Stimulated activated CD8-positive, alpha-beta memory T cell treated with anti-CD3 and anti-CD28 coated beads, Interleukin-7, amount 100 ng/mL, for 4 hours (primary cell): Measurements from ENCODE around the gene TUBGCP2.
A peak's percentile ranks its signal among the peaks of the same experiment; 100 is the strongest.
"Not testable (repeated sequence)": the region's sequence is repeated elsewhere in the genome, so short reads cannot be mapped to it uniquely, and the experiment has no call there.

Source experiments
- DNase-seq, 2 donors: peaks; one replicate each; pipeline ENCODE4 v3.0.0-alpha.2; 2020; ENCODE audit warnings: low read depth in 2 of 2

The TUBGCP2 gene

GRCh38 chr10:133265052-133265451 lies 43.6 kb downstream of the TUBGCP2 start:
- DNase-seq: not testable (repeated sequence)

DNA sequence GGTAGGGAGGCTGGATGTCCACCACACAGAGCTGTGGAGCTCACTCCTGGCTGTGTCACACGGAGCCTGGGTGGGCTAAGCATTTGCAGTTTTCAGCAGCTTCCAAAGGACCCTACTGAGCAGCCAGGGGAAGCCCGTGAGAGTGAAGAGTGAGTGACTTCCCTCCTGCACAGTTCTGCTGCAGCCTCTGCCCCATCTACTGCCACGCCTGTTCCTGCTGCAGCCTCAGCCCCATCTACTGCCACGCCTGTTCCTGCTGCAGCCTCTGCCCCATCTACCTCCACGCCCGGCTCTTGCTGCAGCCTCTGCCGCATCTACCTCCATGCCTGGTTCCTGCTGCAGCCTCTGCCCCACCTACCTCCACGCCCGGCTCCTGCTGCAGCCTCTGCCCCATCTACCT lies 44.2 kb downstream of the TUBGCP2 start:
- DNase-seq: no peak

DNA sequence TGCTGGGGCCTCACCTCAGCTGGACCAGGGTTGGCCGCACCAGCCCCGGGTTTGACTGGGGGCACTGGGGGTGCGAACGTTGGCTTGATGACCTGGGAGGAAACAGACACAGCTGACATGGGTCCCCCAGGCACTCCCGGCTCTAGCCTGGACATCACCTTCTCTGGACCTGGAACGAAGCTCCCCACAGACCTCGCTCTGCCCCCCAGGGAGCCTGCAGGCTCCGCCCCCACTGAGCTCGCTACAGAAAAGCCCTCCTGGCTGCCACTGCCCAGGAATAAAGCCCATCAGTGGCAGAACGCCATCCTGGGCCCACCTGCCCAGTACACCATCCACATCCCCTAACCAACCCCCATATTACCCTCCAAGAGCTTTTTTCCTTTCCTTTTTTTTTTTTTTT lies 45.0 kb downstream of the TUBGCP2 start:
- no peak for DNase-seq

DNA sequence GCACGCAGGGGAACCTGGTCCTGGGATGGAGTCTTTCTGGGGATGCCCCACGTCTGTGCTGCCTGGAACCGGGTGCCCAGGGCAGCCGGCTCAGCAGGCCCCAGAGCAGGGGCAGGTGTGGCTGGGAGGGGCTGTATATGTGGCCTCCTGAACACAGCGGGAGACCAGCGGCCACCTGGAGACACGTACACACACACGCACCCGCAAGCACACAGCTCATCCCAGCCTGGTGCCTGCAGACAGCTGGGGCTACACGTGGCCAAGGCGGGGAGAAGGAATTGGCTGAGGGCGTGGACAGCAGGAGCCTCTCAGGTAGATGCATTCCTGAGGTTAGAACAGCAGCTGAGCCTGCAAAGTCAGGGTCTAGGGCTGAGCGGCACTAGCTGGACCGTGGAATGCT lies 46.0 kb downstream of the TUBGCP2 start:
- DNase-seq: no peak

DNA sequence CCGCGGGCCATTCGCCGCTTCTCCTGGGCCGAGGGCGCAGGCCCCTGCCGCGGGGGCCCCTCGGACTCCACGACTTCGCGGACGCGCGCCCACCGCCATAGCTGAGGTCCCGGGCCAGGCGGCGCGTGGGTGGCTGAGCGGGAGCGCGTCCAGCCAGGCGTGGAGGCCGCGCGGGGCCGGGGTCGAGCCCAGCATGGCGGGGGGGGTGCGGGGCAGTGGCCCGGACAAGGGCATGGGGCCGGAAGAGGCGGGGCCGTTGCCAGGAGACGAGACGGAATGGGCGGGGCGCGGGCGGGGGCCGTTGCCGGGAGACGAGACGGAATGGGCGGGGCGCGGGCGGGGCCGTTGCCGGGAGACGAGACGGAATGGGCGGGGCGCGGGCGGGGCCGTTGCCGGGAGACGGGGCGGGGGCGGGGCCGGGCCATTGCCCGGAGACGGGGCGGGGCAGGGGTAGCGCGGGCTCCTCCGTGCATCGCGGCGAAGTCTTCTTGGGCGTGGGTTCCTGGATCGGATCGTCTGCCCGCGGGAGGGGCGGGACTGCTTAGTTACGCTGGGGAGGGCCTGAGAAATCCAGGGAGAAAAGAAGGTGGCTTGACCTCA lies 46.8 kb downstream of the TUBGCP2 start:
- peak; percentile 54 to 79 for DNase-seq

DNA sequence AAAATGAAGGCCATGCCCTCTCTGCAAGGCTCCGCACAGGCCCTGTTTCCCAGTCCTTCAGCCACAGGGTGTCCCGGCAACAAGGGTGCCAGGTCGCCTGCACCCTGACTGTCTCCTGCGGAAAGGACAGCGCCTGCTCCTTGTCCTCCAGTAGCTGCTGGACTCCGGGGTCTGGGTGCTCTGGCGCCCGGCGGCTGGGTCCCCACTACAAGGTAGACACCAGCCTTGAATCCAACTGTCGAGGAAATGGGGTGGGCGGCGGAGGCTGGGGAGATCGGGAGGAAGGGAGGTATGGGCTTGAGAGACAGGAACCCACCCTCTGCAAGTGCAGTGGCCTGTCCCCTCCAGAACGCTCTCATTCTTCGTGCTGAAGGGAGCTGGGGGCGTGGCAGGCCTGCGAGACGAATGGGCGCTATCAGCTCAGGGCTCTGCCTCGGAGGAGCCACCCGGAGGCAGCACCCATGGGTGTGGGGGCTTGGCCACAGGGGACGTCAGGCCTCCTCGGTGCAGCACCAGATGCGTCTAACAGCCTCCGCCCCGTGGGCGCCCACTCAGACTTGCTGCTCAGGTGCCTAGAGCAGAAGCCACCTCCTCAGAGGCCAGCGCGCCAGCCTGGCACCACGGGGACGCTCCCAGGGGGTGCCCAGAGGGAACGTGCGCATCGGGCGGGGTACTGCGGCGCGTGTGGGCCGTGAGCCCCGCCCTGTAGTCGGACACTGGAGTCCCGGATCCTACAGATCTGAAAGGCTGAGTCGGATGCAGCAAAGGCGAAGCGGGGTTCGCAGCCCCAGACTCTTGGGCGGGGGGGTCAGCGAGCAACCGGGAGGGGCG lies 47.6 kb downstream of the TUBGCP2 start:
- DNase-seq: peak in 1 of 2 donors; percentile 69

DNA sequence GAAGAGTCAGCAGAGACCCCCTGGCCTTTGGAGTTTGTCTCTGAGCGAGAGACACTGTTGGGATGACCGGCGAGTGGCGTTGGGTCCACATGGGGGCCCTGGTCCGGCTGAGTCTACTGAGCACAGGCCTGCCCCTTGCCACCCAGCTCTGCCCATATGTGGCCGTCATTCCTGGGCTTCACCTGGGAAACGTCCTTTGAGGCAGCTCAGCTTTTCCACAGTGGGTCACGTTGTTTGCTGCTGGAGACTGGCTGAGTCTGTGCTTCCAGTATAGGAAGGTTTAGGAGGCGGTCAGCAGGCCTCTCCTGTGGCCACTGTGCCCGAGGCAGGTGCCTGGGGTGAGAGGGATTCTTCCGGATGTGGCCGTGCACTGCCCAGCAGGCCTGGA lies 49.1 kb downstream of the TUBGCP2 start:
- DNase-seq: no peak

DNA sequence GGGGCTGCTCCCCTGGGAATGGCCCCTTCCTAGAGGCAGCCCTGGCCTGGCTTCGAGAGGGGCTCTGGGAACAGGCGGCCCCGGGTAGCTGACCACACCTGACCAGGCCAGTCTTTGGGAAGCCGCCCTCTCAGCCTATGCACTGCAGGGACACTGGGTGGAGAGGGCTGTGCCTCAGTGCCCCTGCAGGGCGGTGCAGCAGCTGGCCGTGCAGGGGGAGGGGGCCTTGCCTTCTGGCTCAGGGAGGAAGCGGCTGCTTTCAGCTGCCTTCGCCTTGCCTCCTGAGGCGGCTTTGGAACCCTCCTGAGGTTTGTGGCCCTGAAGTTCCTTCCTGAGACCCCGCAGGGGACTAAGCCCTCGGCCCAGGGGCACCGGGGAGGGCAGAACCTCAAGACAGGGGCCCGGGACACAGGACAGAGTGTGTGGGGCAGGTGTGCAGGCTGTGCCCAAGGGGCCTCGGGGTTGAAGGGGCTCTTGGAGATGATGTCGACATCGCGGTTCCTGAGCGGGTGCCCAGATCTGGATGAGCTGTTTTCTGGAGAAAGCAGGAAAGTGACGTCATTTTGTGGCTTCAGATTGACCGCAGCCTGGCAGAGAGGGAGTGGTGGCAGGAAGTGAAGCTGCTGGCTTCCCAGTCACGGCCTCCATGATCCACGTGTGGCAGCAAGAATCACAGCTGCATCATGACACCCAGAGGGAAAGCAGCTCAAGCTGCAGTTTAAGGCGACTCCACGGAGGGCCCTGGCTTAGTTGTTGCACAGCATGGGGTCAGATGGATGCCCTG lies 49.7 kb downstream of the TUBGCP2 start:
- peak; percentile 80 to 87 for DNase-seq

GRCh38 chr10:133258066-133258817 lies 50.4 kb downstream of the TUBGCP2 start:
- no peak for DNase-seq

DNA sequence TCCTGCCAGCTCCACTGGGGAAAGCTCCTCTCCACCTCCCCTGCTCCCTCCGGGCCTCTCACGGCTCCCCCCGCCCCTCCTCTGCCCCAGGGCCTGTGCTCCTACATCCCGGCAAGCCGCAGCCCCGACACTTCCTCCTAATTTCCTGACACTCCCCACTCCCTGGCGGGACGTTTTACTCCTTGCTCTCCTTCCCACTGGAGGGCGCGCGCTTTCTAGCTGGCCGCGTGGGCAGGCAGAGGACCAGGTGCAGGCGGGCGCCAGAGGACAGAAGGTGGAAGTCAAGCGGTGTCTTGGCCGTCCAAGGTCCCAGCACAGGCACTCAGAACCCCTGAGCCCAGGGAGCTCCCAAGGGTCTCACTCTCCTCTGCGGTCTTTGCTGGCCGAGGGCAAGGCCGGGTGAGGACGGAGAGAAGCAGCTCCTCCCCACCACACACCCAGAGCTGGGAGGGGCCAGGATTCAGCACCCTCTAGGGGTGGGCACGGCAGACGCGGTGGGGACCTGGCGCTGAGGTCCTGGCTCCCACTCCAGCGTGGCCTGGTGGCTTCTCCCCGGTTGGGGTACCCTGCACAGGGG lies 51.1 kb downstream of the TUBGCP2 start:
- no peak for DNase-seq

- no peak for DNase-seq
These were observed 53.3 kb downstream of the TUBGCP2 start for GRCh38 chr10:133255323-133255722.

GRCh38 chr10:133254421-133255120 lies 54.1 kb downstream of the TUBGCP2 start:
- no peak for DNase-seq

DNA sequence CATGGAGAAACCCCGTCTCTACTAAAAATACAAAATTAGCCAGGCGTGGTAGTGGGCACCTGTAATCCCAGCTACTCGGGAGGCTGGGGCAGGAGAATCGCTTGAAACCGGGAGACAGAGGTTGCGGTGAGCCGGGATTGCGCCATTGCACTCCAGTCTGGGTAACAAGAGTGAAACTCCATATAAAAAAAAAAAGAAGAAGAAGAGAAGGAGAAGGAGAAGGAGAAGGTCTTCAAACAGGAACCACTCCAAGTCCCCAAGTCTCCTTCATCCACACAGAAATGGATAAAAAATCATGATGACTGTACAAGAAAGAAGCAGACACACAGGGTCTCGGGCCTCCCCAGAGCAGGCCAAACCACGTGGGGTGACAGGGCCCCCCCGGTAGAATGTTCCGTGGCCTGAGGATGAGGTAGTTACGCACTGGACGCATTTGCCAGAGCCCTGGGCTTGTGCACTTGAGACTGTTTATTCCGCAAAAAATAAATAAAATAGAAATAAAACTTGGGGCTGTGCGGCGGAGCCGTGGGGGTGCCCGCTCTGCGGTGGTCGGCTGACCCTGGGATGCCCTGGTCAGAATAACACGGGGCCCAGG lies 55.2 kb downstream of the TUBGCP2 start:
- DNase-seq: no peak

GRCh38 chr10:133252223-133252552 lies 56.5 kb downstream of the TUBGCP2 start:
- DNase-seq: no peak

GRCh38 chr10:133251388-133252222 lies 57.1 kb downstream of the TUBGCP2 start:
- no peak for DNase-seq

GRCh38 chr10:133249975-133250754 lies 58.5 kb downstream of the TUBGCP2 start:
- DNase-seq: no peak

DNA sequence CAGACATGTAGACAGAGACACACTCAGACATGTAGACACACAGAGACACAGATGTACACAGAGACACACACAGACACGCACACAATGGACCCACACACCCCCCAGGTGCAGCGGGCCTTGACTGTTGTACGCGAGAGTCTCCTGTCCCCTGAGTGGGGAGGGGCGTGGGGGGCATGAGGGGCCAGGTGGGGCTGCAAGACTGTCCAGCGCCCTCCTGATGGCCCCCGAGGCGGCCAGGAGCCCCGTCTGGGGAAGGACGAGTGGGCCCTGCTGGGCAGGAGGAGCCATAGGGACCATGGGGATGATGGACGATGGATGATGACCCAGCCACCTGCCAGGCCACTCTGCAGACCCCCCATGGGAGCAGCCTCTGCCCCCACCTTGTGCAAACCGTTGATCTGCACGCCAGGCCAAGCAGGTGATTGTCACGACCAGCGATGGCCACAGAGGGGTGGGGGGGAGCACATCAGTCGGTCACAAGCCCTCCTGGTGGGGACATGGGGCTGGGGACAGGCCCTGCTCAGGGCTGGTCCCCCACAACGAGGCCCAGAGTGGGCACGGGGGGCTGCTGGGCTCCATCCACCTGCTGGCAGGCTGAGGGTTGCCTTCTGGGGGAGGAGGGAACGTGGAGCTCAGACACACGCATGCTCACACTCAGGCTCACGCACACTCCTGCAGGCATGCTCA lies 59.4 kb downstream of the TUBGCP2 start:
- no peak for DNase-seq

DNA sequence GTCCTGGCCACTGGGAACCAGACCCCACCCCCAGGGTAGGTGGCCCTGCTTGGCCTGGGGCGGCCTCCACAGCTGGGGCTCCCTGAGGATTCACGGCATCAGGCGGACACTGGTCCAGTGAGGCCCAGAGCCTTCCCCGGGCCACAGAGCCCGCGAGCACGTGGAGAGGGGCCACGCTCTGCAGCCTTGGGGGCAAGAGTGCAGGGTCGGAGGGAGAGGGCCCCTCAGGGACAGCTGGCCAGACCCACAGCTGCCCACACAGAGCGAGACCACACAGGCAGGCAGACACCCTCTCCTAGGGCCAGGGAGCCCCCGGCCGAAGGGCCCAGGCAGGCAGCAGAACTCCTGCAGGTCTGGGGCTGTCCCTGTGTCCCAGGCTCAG lies 60.3 kb downstream of the TUBGCP2 start:
- no peak for DNase-seq
